BLaER1 (cell line): Measurements from ENCODE around the gene USP31.
A peak's percentile ranks its signal among the peaks of the same experiment; 100 is the strongest.

Experiments
- H3K27ac ChIP-seq: shearing (Covaris generic); formaldehyde crosslinking; 2 replicates; pipeline ENCODE4 v1.8.1; 2022
- H3K27me3 ChIP-seq: shearing (Covaris generic); formaldehyde crosslinking; 2 replicates; pipeline ENCODE4 v1.8.1; 2022
- H3K36me3 ChIP-seq: shearing (Covaris generic); formaldehyde crosslinking; 2 replicates; pipeline ENCODE4 v1.8.1; 2022
- H3K4me1 ChIP-seq: shearing (Covaris generic); formaldehyde crosslinking; 2 replicates; pipeline ENCODE4 v1.8.1; 2022
- H3K4me2 ChIP-seq: shearing (Covaris generic); formaldehyde crosslinking; 2 replicates; pipeline ENCODE4 v1.8.1; 2022
- H3K4me3 ChIP-seq: shearing (Covaris generic); formaldehyde crosslinking; 2 replicates; pipeline ENCODE4 v1.8.1; 2022
- H3K9ac ChIP-seq: shearing (Covaris generic); formaldehyde crosslinking; 2 replicates; pipeline ENCODE4 v1.8.1; 2022
- H3K9me3 ChIP-seq: shearing (Covaris generic); formaldehyde crosslinking; 2 replicates; pipeline ENCODE4 v1.8.1; 2022
- H4K20me1 ChIP-seq: shearing (Covaris generic); formaldehyde crosslinking; 2 replicates; pipeline ENCODE4 v1.8.1; 2022
- Cebpa-rat ChIP-seq: shearing (Covaris generic); IDR thresholded peaks from 2 replicates; pipeline ENCODE4 v1.8.1; 2022

USP31 gene

GRCh38 chr16:23039118-23039517, 110.1 kb downstream of the USP31 start:
- Histone ChIP-seq H3K27ac (no peak overlapping the region), H3K4me1 (peaks cover 13% of the 10 kb centered on the region), H4K20me1 (no peaks in the 10 kb centered on the region), H3K4me3 (no peak overlapping the region), H3K9me3 (no peaks in the 10 kb centered on the region), H3K4me2 (no peak overlapping the region), H3K27me3 (no peaks in the 10 kb centered on the region), H3K9ac (no peak overlapping the region), H3K36me3 (no peaks in the 10 kb centered on the region)
- TF ChIP-seq Cebpa-rat, result no peak

GRCh38 chr16:23035240-23035639, 114.0 kb downstream of the USP31 start:
- Histone ChIP-seq H3K27me3 (no peaks in the 10 kb centered on the region), H3K36me3 (no peaks in the 10 kb centered on the region), H3K9ac (no peak overlapping the region)

GRCh38 chr16:23031508-23032098, 117.6 kb downstream of the USP31 start:
- H3K9me3 ChIP-seq, result peaks cover 16% of the 10 kb centered on the region
- TF ChIP-seq Cebpa-rat, result no peak
- no peaks in the 10 kb centered on the region for H3K36me3 ChIP-seq
- 0 out of 2 replicates have a peak, but pooled peaks cover 4% of the 10 kb centered on the region for H4K20me1 ChIP-seq
- no peak overlapping the region for H3K4me2 ChIP-seq
- H3K4me3 ChIP-seq, result no peak overlapping the region
- H3K4me1 ChIP-seq, result no peaks in the 10 kb centered on the region
- H3K27ac ChIP-seq, result no peak overlapping the region
- H3K27me3 ChIP-seq, result no peaks in the 10 kb centered on the region
- no peak overlapping the region for H3K9ac ChIP-seq

More at GRCh38 chr16:23035240-23035639, 114.0 kb downstream of the USP31 start:
- no peak overlapping the region for H3K4me2 ChIP-seq
- TF ChIP-seq Cebpa-rat, result no peak
- no peak overlapping the region for H3K27ac ChIP-seq
- no peak overlapping the region for H3K4me3 ChIP-seq
- no peaks in the 10 kb centered on the region for H4K20me1 ChIP-seq
- H3K4me1 ChIP-seq, result peaks cover 6% of the 10 kb centered on the region
- H3K9me3 ChIP-seq, result peaks cover 16% of the 10 kb centered on the region

GRCh38 chr16:23029733-23030420, 119.4 kb downstream of the USP31 start:
- H3K9ac ChIP-seq, result no peak overlapping the region
- no peak overlapping the region for H3K27ac ChIP-seq
- peaks cover 16% of the 10 kb centered on the region for H3K9me3 ChIP-seq
- H3K4me2 ChIP-seq, result no peak overlapping the region
- no peaks in the 10 kb centered on the region for H3K36me3 ChIP-seq
- no peaks in the 10 kb centered on the region for H3K27me3 ChIP-seq
- no peak overlapping the region for H3K4me3 ChIP-seq
- no peaks in the 10 kb centered on the region for H3K4me1 ChIP-seq
- H4K20me1 ChIP-seq, result 0 out of 2 replicates have a peak, but pooled peaks cover 4% of the 10 kb centered on the region
- TF ChIP-seq Cebpa-rat, result no peak

GRCh38 chr16:23027386-23027785, 121.9 kb downstream of the USP31 start:
- no peak for TF ChIP-seq Cebpa-rat
- no peaks in the 10 kb centered on the region for H3K36me3 ChIP-seq
- H3K9me3 ChIP-seq, result peaks cover under 1% of the 10 kb centered on the region; the same call in 1 of the 2 replicates
- 0 out of 2 replicates have a peak, but pooled peaks cover 4% of the 10 kb centered on the region for H4K20me1 ChIP-seq
- no peaks in the 10 kb centered on the region for H3K4me1 ChIP-seq
- no peak overlapping the region for H3K9ac ChIP-seq
- H3K4me3 ChIP-seq, result no peak overlapping the region
- no peak overlapping the region for H3K4me2 ChIP-seq
- H3K27ac ChIP-seq, result no peak overlapping the region
- H3K27me3 ChIP-seq, result no peaks in the 10 kb centered on the region

- 0 out of 2 replicates have a peak, but pooled peaks cover 4% of the 10 kb centered on the region for H4K20me1 ChIP-seq
- no peaks in the 10 kb centered on the region for H3K9me3 ChIP-seq
- H3K27me3 ChIP-seq, result no peaks in the 10 kb centered on the region
- H3K9ac ChIP-seq, result no peak overlapping the region
- no peak overlapping the region for H3K4me3 ChIP-seq
- TF ChIP-seq Cebpa-rat, result no peak
- no peak overlapping the region for H3K27ac ChIP-seq
- H3K36me3 ChIP-seq, result no peaks in the 10 kb centered on the region
- H3K4me1 ChIP-seq, result no peaks in the 10 kb centered on the region
- H3K4me2 ChIP-seq, result no peak overlapping the region
Measured at GRCh38 chr16:23026784-23027362, 122.4 kb downstream of the USP31 start.

GRCh38 chr16:23025692-23026307, 123.5 kb downstream of the USP31 start:
- H3K27me3 ChIP-seq, result no peaks in the 10 kb centered on the region
- TF ChIP-seq Cebpa-rat, result no peak
- no peak overlapping the region for H3K27ac ChIP-seq
- H3K4me1 ChIP-seq, result no peaks in the 10 kb centered on the region
- H3K36me3 ChIP-seq, result no peaks in the 10 kb centered on the region
- 0 out of 2 replicates have a peak, but pooled peaks cover 4% of the 10 kb centered on the region for H4K20me1 ChIP-seq
- no peaks in the 10 kb centered on the region for H3K9me3 ChIP-seq
- H3K4me3 ChIP-seq, result no peak overlapping the region
- H3K4me2 ChIP-seq, result no peak overlapping the region
- H3K9ac ChIP-seq, result no peak overlapping the region

- TF ChIP-seq Cebpa-rat, result no peak
- H3K27me3 ChIP-seq, result no peaks in the 10 kb centered on the region
- 0 out of 2 replicates have a peak, but pooled peaks cover 4% of the 10 kb centered on the region for H4K20me1 ChIP-seq
- H3K4me2 ChIP-seq, result no peak overlapping the region
- no peak overlapping the region for H3K9ac ChIP-seq
- H3K4me1 ChIP-seq, result no peaks in the 10 kb centered on the region
- no peaks in the 10 kb centered on the region for H3K9me3 ChIP-seq
- no peak overlapping the region for H3K4me3 ChIP-seq
- no peak overlapping the region for H3K27ac ChIP-seq
- H3K36me3 ChIP-seq, result no peaks in the 10 kb centered on the region
Measured at GRCh38 chr16:23024044-23024443, 125.2 kb downstream of the USP31 start.

GRCh38 chr16:23020084-23020483, 129.2 kb downstream of the USP31 start:
- Histone ChIP-seq H3K4me3 (no peak overlapping the region), H3K4me2 (no peak overlapping the region), H3K36me3 (no peaks in the 10 kb centered on the region), H3K4me1 (peaks cover 12% of the 10 kb centered on the region), H3K9ac (no peak overlapping the region), H3K9me3 (no peaks in the 10 kb centered on the region), H3K27me3 (no peaks in the 10 kb centered on the region), H4K20me1 (no peaks in the 10 kb centered on the region), H3K27ac (no peak overlapping the region)
- TF ChIP-seq Cebpa-rat, result no peak

GRCh38 chr16:23016368-23016767, 132.9 kb downstream of the USP31 start:
- Histone ChIP-seq H3K4me1 (peaks cover 12% of the 10 kb centered on the region), H3K9me3 (no peaks in the 10 kb centered on the region), H3K4me3 (no peak overlapping the region), H3K27ac (no peak overlapping the region), H3K36me3 (no peaks in the 10 kb centered on the region), H3K9ac (no peak overlapping the region), H3K4me2 (peak overlapping the region; percentile 43), H4K20me1 (no peaks in the 10 kb centered on the region), H3K27me3 (no peaks in the 10 kb centered on the region)
- no peak for TF ChIP-seq Cebpa-rat
